HG02973 (cell line): ENCODE results near the gene CPNE8.

Source experiments
- ATAC-seq: cut with Tn5 transposase; IDR thresholded peaks from one replicate; pipeline ENCODE4 v1.9.1; 2021; ENCODE audit warnings: moderate library complexity; ENCODE audit not compliant: unreplicated experiment

Gene CPNE8

DNA sequence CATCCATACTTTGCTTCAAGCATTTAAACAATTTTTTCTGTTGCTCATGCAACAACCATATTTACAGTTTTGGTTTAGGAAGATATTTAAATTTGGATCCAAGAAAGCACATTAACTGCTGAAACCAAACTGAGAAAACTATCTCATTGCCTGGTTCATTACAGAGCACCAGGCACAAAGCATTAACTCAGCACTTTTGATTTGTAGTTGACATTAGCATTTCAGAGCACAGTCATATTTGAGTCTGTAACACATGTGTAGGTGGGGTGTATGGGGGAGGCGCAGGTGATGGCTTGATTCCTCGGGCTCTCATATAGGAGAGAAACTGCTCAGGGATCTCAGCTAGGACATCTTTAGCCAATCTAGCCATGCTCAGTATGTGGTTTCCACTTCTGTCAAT lies 251.7 kb downstream of the CPNE8 start:
- ATAC-seq = no peak

DNA sequence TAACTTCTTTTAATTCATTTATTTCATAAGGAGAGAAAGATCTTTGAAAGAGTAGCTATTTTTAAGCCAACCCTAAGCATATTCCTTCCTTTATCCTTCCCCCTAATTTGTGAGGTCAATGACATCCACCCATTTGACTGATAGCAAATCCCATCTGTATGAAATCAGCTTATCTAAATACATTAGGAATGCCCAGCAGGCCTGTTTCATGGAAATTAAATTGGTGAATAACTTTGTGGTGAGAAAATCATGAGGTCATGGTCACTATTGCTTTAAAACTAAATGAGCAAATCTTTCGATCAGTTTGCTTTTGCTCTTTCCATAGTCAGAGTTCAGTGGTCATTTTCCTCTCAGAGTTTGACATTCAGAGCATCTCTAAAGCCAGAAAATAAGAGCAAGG lies 256.6 kb downstream of the CPNE8 start:
- no peak for ATAC-seq

DNA sequence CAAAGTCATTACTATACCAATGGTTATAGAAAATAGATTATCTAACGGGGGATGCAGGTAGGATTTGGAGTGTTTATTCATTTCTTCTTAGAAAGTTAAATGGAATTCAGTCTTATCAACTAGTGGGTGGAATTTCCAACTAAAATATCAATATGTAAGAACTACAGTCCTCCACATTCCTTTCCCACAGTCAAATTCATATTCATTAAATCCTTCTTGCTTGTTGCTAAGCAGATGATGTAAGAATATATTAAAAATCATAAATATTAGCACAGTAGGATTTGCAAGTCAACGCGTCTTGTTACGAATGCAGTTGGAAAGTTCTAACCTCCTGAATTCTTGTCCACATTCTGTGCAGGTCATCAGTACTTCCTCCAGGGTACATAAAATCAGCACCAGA lies 259.2 kb downstream of the CPNE8 start:
- ATAC-seq = no peak

DNA sequence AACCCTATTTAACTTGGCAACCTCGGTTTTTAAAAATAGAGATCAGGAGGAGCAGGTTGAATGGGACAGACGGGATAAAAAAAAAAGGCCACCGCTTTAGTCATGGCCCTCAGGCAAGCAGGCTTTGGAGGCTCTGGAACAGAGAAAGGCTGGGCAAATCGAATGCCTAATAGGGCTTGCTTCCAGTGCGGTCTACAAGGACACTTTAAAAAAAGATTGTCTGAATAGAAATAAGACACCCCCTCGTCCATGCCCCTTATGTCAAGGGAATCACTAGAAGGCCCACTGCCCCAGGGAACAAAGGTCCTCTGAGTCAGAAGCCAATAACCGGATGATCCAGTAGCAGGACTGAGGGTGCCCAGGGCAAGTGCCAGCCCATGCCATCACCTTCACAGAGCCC lies 265.8 kb downstream of the CPNE8 start:
- ATAC-seq = no peak

DNA sequence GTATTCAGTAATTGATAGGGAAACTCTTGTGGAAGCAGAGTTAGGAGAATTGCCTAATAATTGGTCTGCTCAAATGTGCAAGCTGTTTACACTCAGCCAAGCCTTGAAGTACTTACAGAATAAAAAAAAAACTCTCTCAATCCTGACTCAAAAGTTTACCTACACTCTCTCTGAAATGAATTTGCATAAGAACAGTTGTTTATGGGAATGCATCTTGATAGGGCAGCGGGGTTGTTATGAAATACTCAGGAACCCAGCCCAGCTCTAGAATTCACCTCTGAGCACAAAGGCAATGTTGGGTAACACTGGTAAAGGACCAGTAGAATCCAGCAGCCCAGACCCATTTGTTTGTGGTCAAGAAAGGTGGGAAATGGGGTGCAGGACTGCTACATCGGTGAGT lies 267.0 kb downstream of the CPNE8 start:
- ATAC-seq = no peak

DNA sequence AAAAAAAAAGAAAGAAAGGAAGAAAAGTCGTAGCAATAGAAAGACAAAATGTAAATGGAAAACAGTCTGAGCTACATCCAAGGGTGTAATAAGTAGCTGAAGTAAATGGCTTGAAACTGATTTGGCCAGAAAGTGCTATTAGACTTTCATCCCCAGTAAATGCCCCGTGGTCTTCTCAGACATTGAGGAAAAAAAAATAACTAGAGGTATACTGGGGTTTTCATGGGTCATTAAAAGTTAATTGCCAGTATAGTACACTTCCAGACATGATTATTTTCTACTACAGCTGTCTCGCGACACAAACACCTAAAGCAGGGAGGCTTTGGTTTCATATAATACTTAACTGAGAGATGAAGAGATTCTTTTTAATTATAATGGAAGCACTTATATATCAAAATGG lies 271.9 kb downstream of the CPNE8 start:
- ATAC-seq = no peak

DNA sequence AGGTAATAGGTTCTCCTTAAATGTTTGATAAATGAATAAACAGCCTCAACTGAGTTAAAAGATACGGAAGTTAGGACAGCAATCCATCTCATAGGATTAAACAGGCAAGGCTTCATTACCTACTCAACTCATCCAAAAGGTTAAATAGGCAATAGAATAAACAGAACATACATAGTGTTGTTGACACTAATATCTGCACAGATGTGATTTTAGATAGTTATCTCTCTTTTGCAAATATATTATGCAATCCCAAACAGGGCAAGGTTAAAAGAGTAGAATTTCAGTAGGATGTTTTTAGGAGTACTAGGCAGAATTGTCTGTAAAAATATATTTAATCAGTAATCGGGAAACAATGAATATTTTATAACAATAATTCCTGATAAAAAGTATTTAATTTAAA lies 276.3 kb downstream of the CPNE8 start:
- no peak for ATAC-seq

DNA sequence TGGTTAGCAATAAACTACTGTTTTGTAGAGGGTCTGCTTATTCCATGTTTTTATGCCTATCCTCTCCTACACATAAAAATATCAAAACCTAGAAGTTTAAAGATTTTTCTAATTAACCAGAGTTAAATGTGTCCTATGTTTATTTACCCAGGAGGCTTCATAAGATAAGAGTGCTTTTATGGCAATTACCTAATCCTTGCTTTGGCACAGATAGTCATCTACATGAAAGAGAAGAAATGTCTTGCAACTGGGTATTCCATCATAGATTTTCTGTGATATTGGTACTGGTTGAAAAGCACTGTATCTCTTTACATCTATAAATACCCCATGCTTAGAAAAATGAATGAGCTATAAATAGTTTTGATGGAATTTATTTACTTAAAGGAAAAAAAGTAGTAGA lies 277.1 kb downstream of the CPNE8 start:
- no peak for ATAC-seq

DNA sequence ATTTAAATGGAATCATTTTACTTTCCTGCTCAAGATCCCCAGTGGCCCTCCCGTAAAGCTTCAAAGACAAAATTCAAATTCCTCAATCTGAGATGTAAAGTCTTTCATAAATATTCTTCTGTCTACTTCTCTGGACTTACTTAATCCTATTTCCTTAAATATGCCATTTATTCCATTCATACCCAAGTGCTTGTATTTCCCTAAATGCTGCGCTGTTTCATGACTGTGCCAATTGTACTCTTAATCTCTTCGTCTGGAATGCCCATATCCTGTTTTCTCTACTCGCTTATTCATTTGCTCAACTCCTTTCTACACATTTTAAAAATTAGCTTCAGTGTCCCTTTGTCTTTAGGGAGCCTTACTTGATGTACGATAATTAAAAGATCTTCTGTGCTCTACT lies 280.1 kb downstream of the CPNE8 start:
- no peak for ATAC-seq

DNA sequence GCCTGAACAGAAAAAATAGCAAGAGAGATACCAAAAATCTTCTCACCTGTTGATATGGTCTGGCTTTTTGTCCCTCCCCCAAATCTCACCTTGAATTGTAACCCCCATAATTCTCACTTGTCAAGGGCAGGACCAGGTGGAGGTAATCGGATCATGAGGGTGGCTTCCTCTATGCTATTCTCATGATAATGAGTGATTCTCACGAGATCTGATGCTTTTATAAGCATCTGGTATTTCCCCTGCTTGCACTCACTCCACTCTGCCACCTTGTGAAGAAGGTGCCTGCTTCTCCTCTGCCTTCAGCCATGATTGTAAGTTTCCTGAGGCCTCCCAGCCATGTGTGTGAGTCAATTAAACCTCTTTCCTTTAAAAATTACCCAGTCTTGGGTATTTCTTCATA lies 291.2 kb downstream of the CPNE8 start:
- no peak for ATAC-seq

DNA sequence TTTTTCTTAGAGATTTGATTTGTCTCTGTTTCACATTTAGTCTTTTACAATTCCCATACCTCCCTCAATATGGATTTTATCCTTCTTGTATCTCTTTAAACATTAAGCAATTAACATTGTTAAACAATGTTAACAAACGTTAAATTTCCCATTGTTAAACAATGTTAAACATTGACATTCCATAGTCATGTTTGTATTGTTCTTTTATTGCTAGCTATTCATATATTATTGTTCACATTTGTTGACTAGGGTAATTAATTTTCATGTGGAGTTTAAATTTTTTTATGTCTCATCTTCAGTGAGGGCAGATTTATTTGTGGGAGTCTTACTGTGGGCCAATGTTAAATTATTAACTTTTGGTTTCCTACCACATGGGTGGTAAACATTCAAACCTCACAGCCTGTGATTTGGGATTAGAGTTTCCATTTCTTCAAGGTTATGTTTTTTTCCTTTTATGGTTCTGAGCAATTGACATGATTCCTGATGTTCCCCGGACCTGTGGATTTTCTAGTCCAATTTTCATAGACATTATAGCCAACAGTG lies 294.5 kb downstream of the CPNE8 start:
- no peak for ATAC-seq

DNA sequence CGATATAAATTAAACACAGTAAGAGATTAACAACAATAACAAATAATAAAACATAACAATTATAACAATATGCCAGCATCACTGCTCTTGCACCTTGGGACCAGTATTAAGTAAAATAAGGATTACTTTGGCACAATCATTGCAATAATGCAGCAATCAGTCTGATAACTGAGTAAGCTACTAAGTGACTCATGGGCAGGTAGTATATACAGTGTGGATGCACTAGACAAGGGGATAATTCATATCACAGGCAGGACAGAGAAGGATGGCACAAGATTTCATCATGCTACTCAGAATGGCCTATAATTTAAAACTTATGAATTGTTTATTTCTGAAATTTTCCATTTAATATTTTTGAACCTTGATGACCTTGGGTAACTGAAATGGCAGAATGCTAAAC lies 298.1 kb downstream of the CPNE8 start:
- no peak for ATAC-seq
